ENCODE measurements around the gene C1orf35. TPM values are rescaled to one million over a fixed set of nuclear protein-coding genes. Genes with fewer than 3 reads are reported as not detected.

The C1orf35 gene
- total and polyA plus RNA-seq, 2 of the 8 experiments (the other 6 are each of a cell fraction or from before 2014, with no cell fraction given), result 18.6 to 19.9 TPM

DNA sequence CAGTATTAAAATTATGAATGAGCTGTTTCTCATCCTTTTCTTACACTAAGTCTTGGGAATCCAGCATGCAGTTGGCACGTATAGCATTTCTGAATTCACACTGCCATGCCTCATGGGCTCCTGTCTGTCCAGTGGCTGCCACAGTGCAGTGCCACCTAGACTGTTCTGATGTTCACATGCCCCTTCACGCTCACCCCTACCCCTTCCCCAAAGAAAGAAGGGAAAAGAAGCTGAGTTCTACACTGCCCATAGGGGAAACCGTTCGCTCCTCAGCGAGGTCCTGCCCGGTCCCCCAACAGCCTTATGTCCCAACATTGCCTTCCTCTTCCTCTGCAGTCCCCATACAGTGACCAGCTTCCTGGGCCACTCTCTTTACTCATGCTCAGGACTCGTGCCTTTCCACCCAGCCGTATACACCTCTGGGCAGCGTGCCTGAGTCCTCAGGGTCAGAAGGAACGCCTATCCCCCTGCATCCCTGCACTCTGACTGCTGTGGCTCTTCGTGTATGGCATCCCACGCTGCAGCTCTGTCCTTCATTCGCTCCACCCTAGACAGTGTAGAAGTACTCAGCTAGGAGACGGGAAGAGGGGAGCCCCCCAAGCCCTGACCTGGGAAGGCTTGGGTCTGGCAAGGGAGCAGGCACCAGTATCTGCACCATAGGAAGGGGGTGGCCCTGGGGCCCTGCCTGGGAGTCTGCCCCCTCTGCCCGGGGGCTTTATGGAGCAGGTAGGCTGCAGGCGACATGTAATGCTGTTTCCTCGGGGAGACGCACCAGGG is 44.8 kb downstream of the C1orf35 start (continued):
- TF ChIP-seq, protein P1, sequence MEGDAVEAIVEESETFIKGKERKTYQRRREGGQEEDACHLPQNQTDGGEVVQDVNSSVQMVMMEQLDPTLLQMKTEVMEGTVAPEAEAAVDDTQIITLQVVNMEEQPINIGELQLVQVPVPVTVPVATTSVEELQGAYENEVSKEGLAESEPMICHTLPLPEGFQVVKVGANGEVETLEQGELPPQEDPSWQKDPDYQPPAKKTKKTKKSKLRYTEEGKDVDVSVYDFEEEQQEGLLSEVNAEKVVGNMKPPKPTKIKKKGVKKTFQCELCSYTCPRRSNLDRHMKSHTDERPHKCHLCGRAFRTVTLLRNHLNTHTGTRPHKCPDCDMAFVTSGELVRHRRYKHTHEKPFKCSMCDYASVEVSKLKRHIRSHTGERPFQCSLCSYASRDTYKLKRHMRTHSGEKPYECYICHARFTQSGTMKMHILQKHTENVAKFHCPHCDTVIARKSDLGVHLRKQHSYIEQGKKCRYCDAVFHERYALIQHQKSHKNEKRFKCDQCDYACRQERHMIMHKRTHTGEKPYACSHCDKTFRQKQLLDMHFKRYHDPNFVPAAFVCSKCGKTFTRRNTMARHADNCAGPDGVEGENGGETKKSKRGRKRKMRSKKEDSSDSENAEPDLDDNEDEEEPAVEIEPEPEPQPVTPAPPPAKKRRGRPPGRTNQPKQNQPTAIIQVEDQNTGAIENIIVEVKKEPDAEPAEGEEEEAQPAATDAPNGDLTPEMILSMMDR (IDR thresholded peaks at IDR 0.05; ENCODE audit: control extremely low read depth in 1 of 3, insufficient read depth in 1 of 3, low read depth in 1 of 3, low read length in 3 of 3), result no peak
- TF ChIP-seq CHD2 (IDR thresholded peaks at IDR 0.05; ENCODE audit: low read length) (no peak), NRF1 (IDR thresholded peaks at IDR 0.05; ENCODE audit: low read depth, low read length) (no peak), CEBPB (IDR thresholded peaks at IDR 0.05; ENCODE audit: low read depth, low read length) (no peak), RFX5 (IDR thresholded peaks at IDR 0.05; ENCODE audit: borderline replicate concordance, low read depth, low read length) (no peak)

Small RNA genes lying within 50 kb of the gene (microRNA-seq; reads per million reads assigned to microRNA genes)
- gene MIR3620 (ENCODE audit: borderline microRNAs expressed in 2 of 2, borderline number of aligned reads in 2 of 2, borderline replicate concordance in 1 of 2), result 0 to 0.20 reads per million in 2 experiments

Small RNA genes lying within 50 kb of the gene (small RNA-seq; reads per million reads assigned to genes)
- gene AL359510.1 (ENCODE audit: insufficient read depth), result not detected

Other genes starting within 250 kb of the C1orf35 start
- 0.78 and 1.1 TPM in 2 replicates for gene WNT9A, start 155.4 kb downstream of the C1orf35 start, total RNA-seq (2021; fragmentation: NEBNext Ultra II Directional; extraction: Animal tissue kit (Norgen Biotek cat#: 25700))
- 1.5 and 2.2 TPM in 2 replicates for gene WNT9A, start 155.4 kb downstream of the C1orf35 start, polyA plus RNA-seq (2011; rRNA removed)
- 0.10 and 0.19 TPM in 2 replicates for gene WNT3A, start 96.3 kb downstream of the C1orf35 start, total RNA-seq (2021; fragmentation: NEBNext Ultra II Directional; extraction: Animal tissue kit (Norgen Biotek cat#: 25700))
- 0.08 and 0.13 TPM in 2 replicates for gene WNT3A, start 96.3 kb downstream of the C1orf35 start, polyA plus RNA-seq (2011; rRNA removed)
- 265 and 267 TPM in 2 replicates for gene ARF1, start 20.6 kb downstream of the C1orf35 start, total RNA-seq (2021; fragmentation: NEBNext Ultra II Directional; extraction: Animal tissue kit (Norgen Biotek cat#: 25700))
- gene ARF1, start 20.6 kb downstream of the C1orf35 start, polyA plus RNA-seq (2011; rRNA removed), result 471 and 606 TPM in 2 replicates
- 59.0 and 62.7 TPM in 2 replicates for gene MRPL55, start 6.0 kb upstream of the C1orf35 start, total RNA-seq (2021; fragmentation: NEBNext Ultra II Directional; extraction: Animal tissue kit (Norgen Biotek cat#: 25700))
- gene MRPL55, start 6.0 kb upstream of the C1orf35 start, polyA plus RNA-seq (2011; rRNA removed), result 244 and 249 TPM in 2 replicates
- 68.5 TPM in 2 replicates for gene GUK1, start 37.0 kb upstream of the C1orf35 start, total RNA-seq (2021; fragmentation: NEBNext Ultra II Directional; extraction: Animal tissue kit (Norgen Biotek cat#: 25700))
- 182 and 183 TPM in 2 replicates for gene GUK1, start 37.0 kb upstream of the C1orf35 start, polyA plus RNA-seq (2011; rRNA removed)
- 0.54 and 0.55 TPM in 2 replicates for gene GJC2, start 46.6 kb upstream of the C1orf35 start, total RNA-seq (2021; fragmentation: NEBNext Ultra II Directional; extraction: Animal tissue kit (Norgen Biotek cat#: 25700))
- gene GJC2, start 46.6 kb upstream of the C1orf35 start, polyA plus RNA-seq (2011; rRNA removed), result 0.17 and 0.28 TPM in 2 replicates
- 5.9 and 7.8 TPM in 2 replicates for gene IBA57, start 62.5 kb upstream of the C1orf35 start, total RNA-seq (2021; fragmentation: NEBNext Ultra II Directional; extraction: Animal tissue kit (Norgen Biotek cat#: 25700))
- gene IBA57, start 62.5 kb upstream of the C1orf35 start, polyA plus RNA-seq (2011; rRNA removed), result 2.6 and 5.3 TPM in 2 replicates
- 21.0 and 28.4 TPM in 2 replicates for gene OBSCN, start 104.7 kb upstream of the C1orf35 start, total RNA-seq (2021; fragmentation: NEBNext Ultra II Directional; extraction: Animal tissue kit (Norgen Biotek cat#: 25700))
- gene OBSCN, start 104.7 kb upstream of the C1orf35 start, polyA plus RNA-seq (2011; rRNA removed), result 7.5 and 10.1 TPM in 2 replicates